Small intestine (tissue), 7 donors: ENCODE data around the gene TMEM106C. TPM values are rescaled to one million over a fixed set of nuclear protein-coding genes. Genes with fewer than 3 reads are reported as not detected.
"Not testable (repeated sequence)": the region's sequence is repeated elsewhere in the genome, so short reads cannot be mapped to it uniquely, and the experiment has no call there.

Experiments used
- DNase-seq, 2 donors: peaks; one replicate each; pipeline versions ENCODE4 v3.0.0 to v3.0.0-alpha.2; 2013
- FAIRE-seq: peaks from 2 replicates; lab custom pipeline; 2012; peaks lifted over from hg19 to GRCh38; lab: Jason Lieb, UNC
- H3K27ac ChIP-seq, 3 donors: one replicate each; pipeline ENCODE4 v1.5.1; 2013; ENCODE audit warnings: low read length in 2 of 3, mild to moderate bottlenecking in 2 of 3, control low read depth in 1 of 3, inconsistent platforms in 1 of 3, low read depth in 1 of 3, moderate library complexity in 1 of 3
- H3K27me3 ChIP-seq, 3 donors: one replicate each; pipeline ENCODE4 v1.6.1; 2013; ENCODE audit warnings: low read length in 3 of 3, inconsistent platforms in 1 of 3; ENCODE audit not compliant: control insufficient read depth in 3 of 3, insufficient read depth in 3 of 3
- H3K36me3 ChIP-seq, 3 donors: one replicate each; pipeline ENCODE4 v1.6.1; 2013; ENCODE audit warnings: low read length in 3 of 3, inconsistent platforms in 1 of 3, low read depth in 1 of 3, mild to moderate bottlenecking in 1 of 3, moderate library complexity in 1 of 3; ENCODE audit not compliant: control insufficient read depth in 3 of 3, insufficient read depth in 2 of 3
- H3K4me1 ChIP-seq, 3 donors: one replicate each; pipeline ENCODE4 v1.6.1; 2013; ENCODE audit warnings: low read length in 2 of 3, inconsistent platforms in 1 of 3, low read depth in 1 of 3, mild to moderate bottlenecking in 1 of 3, moderate library complexity in 1 of 3; ENCODE audit not compliant: control insufficient read depth in 3 of 3, insufficient read depth in 2 of 3
- H3K4me3 ChIP-seq, 3 donors: one replicate each; pipeline ENCODE4 v1.5.1; 2013; ENCODE audit warnings: low read length in 3 of 3, control low read depth in 1 of 3, inconsistent platforms in 1 of 3, low read depth in 1 of 3, mild to moderate bottlenecking in 1 of 3, moderate library complexity in 1 of 3
- H3K9me3 ChIP-seq, 2 donors: one replicate each; pipeline ENCODE4 v1.6.1; 2013; ENCODE audit warnings: low read depth in 1 of 2, low read length in 1 of 2; ENCODE audit not compliant: control insufficient read depth in 2 of 2, insufficient read depth in 1 of 2
- WGBS, 3 donors: extraction: QIAGEN DNeasy Blood & Tissue Kit; methylation state at CpG; one replicate each; pipeline ENCODE4 v1.1.7; 2013; 5-methylcytosine and 5-hydroxymethylcytosine counted together
- polyA plus RNA-seq, 4 donors: library from polyadenylated mRNA; stranded (reverse) in 3 of 4; unstranded in 1 of 4; fragments of 200-250 nt in 3 of 4; fragments of 120-200 nt in 1 of 4; gene quantifications; one replicate each; pipeline versions ENCODE4 v1.2.1 to v1.2.3, GENCODE V29; 2013
- donor health status: healthy with polysubstance abuse.
- donor health status: control.
- donor health status: control.
- donor health status: Bipolar disorder and iron deficiency.
- donor health status: healthy.

Gene TMEM106C
- polyA plus RNA-seq, 4 donors: 140 to 234 (median 177) TPM

GRCh38 chr12:47954058-47954457 is 9.3 kb upstream of the TMEM106C start:
- H3K9me3 ChIP-seq: peaks cover 0 to 10% of the 10 kb centered on the region in 2 donors
- H3K27ac ChIP-seq: no peak overlapping the region
- DNase-seq (no peak), FAIRE-seq (no peak)
- H3K4me1 ChIP-seq: peaks cover 0 to 4% (median 0%) of the 10 kb centered on the region in 3 donors
- H3K36me3 ChIP-seq: no peaks in the 10 kb centered on the region
- H3K27me3 ChIP-seq: no peaks in the 10 kb centered on the region
- no peak overlapping the region for H3K4me3 ChIP-seq
- WGBS, 3 donors: 67 to 85% (median 77%) methylated on average over 8 of the region's 8 CpGs

GRCh38 chr12:47954467-47955045 is 8.8 kb upstream of the TMEM106C start:
- 28 to 63% (median 33%) methylated on average over 4 of the region's 4 CpGs for WGBS, 3 donors
- FAIRE-seq: no peak
- H3K36me3 ChIP-seq: no peaks in the 10 kb centered on the region
- H3K4me1 ChIP-seq: peaks cover 0 to 4% (median 0%) of the 10 kb centered on the region in 3 donors
- DNase-seq: peak; percentile 65 to 73
- no peaks in the 10 kb centered on the region for H3K27me3 ChIP-seq
- H3K27ac ChIP-seq: no peak overlapping the region
- H3K4me3 ChIP-seq: no peak overlapping the region
- peaks cover 0 to 10% of the 10 kb centered on the region in 2 donors for H3K9me3 ChIP-seq

GRCh38 chr12:47955059-47955458 is 8.3 kb upstream of the TMEM106C start:
- H3K27me3 ChIP-seq: no peaks in the 10 kb centered on the region
- H3K4me1 ChIP-seq: peaks cover 0 to 2% (median 0%) of the 10 kb centered on the region in 3 donors
- H3K4me3 ChIP-seq: no peak overlapping the region
- WGBS, 3 donors: 80 to 88% (median 84%) methylated on average over 3 of the region's 3 CpGs
- no peak for DNase-seq
- no peak overlapping the region for H3K27ac ChIP-seq
- FAIRE-seq: no peak
- H3K9me3 ChIP-seq: peaks cover 0 to 10% of the 10 kb centered on the region in 2 donors
- no peaks in the 10 kb centered on the region for H3K36me3 ChIP-seq

GRCh38 chr12:47957671-47958070 is 5.7 kb upstream of the TMEM106C start:
- not testable (repeated sequence) for FAIRE-seq, H3K27me3 ChIP-seq, H3K4me3 ChIP-seq, DNase-seq, H3K4me1 ChIP-seq, H3K9me3 ChIP-seq, H3K27ac ChIP-seq, H3K36me3 ChIP-seq
- WGBS, 3 donors: 89 to 100% (median 95%) methylated on average over 1 of the region's 1 CpG

- Histone ChIP-seq H3K27me3 (peaks cover 0 to 6% (median 0%) of the 10 kb centered on the region in 3 donors), H3K9me3 (peaks cover 0 to 10% of the 10 kb centered on the region in 2 donors), H3K36me3 (peaks cover 0 to 10% (median 4%) of the 10 kb centered on the region in 3 donors), H3K4me1 (peaks cover 0 to 20% (median 4%) of the 10 kb centered on the region in 3 donors), H3K4me3 (no peak overlapping the region), H3K27ac (no peak overlapping the region)
- FAIRE-seq (no peak), DNase-seq (no peak)
- 85 to 92% (median 90%) methylated on average over 11 of the region's 11 CpGs for WGBS, 3 donors
Measured at GRCh38 chr12:47962198-47962597, 1.2 kb upstream of the TMEM106C start.

GRCh38 chr12:47964106-47964728 is 821 bp downstream of the TMEM106C start:
- H3K4me1 ChIP-seq: peaks cover 0 to 20% (median 4%) of the 10 kb centered on the region in 3 donors
- 12 to 18% (median 15%) methylated on average over 18 of the region's 18 CpGs for WGBS, 3 donors
- peaks cover 2 to 17% (median 11%) of the 10 kb centered on the region in 3 donors for H3K36me3 ChIP-seq
- no peaks in the 10 kb centered on the region for H3K9me3 ChIP-seq
- peak in 1 of 2 donors; percentile 56 for DNase-seq
- H3K27me3 ChIP-seq: peaks cover 0 to 6% (median 0%) of the 10 kb centered on the region in 3 donors
- H3K4me3 ChIP-seq: peak overlapping the region; percentile 75 to 95 (median 94)
- no peak for FAIRE-seq
- H3K27ac ChIP-seq: peak overlapping the region in 2 of 3 donors; percentile 39 to 79

- FAIRE-seq (no peak), DNase-seq (peak; percentile 76 to 94)
- Histone ChIP-seq H3K36me3 (peaks cover 2 to 19% (median 12%) of the 10 kb centered on the region in 3 donors), H3K27me3 (peaks cover 0 to 6% (median 0%) of the 10 kb centered on the region in 3 donors), H3K9me3 (no peaks in the 10 kb centered on the region), H3K4me3 (no peak overlapping the region), H3K4me1 (peaks cover 0 to 20% (median 4%) of the 10 kb centered on the region in 3 donors), H3K27ac (peak overlapping the region; percentile 79 to 86 (median 79))
- 25 to 64% (median 35%) methylated on average over 3 of the region's 3 CpGs for WGBS, 3 donors
Measured at GRCh38 chr12:47965581-47965980, 2.2 kb downstream of the TMEM106C start.

- Histone ChIP-seq H3K36me3 (peaks cover 2 to 32% (median 12%) of the 10 kb centered on the region in 3 donors), H3K4me3 (no peak overlapping the region), H3K4me1 (peaks cover 0 to 20% (median 4%) of the 10 kb centered on the region in 3 donors), H3K9me3 (no peaks in the 10 kb centered on the region), H3K27me3 (peaks cover 0 to 2% (median 0%) of the 10 kb centered on the region in 3 donors), H3K27ac (no peak overlapping the region)
- DNase-seq: no peak
- FAIRE-seq: no peak
- 39 to 68% (median 54%) methylated on average over 5 of the region's 5 CpGs for WGBS, 3 donors
Measured at GRCh38 chr12:47967461-47968321, 4.3 kb downstream of the TMEM106C start.
